Esophagus squamous epithelium (tissue), 5 donors: ENCODE data around the gene ABCG2. TPM values are rescaled to one million over a fixed set of nuclear protein-coding genes. Genes with fewer than 3 reads are reported as not detected.
"Not testable (repeated sequence)": the region's sequence is repeated elsewhere in the genome, so short reads cannot be mapped to it uniquely, and the experiment has no call there.

Experiments used
- DNase-seq: peaks from one replicate; lab custom pipeline; 2025; lab: John Stamatoyannopoulos, UW
- H3K27ac ChIP-seq, 4 donors: fragments of 200-600 bp; sonication (generic); one replicate each; pipeline ENCODE4 v1.5.1; 2016 to 2019; ENCODE audit warnings: mild to moderate bottlenecking in 1 of 4
- H3K27me3 ChIP-seq, 4 donors: fragments of 200-600 bp; sonication (generic); 1 replicate in 3 of 4; 2 replicates in 1 of 4; pipeline versions ENCODE4 v1.5.1 to v1.6.0; 2017 to 2021; ENCODE audit warnings: antibody characterized with exemption in 1 of 4
- H3K36me3 ChIP-seq, 3 donors: fragments of 200-600 bp; sonication (generic); one replicate each; pipeline ENCODE4 v1.5.1; 2016 to 2019
- H3K4me1 ChIP-seq, 3 donors: fragments of 200-600 bp; sonication (generic); one replicate each; pipeline ENCODE4 v1.5.1; 2017 to 2019
- H3K4me3 ChIP-seq, 4 donors: fragments of 200-600 bp; sonication (generic); 1 replicate in 3 of 4; 2 replicates in 1 of 4; pipeline ENCODE4 v1.5.1; 2016 to 2019; ENCODE audit warnings: mild to moderate bottlenecking in 2 of 4, moderate library complexity in 1 of 4
- H3K9me3 ChIP-seq, 3 donors: fragments of 200-600 bp; sonication (generic); one replicate each; pipeline ENCODE4 v1.5.1; 2016 to 2019
- POLR2A ChIP-seq, 4 donors: fragments of 450-650 bp; IDR thresholded peaks; one replicate each; pipeline ENCODE4 v1.6.1; 2017; ENCODE audit warnings: antibody characterized with exemption in 4 of 4, mild to moderate bottlenecking in 4 of 4, moderate library complexity in 3 of 4
- WGBS, 2 donors: methylation state at CpG; one replicate each; pipeline ENCODE4 v1.1.5; 2018; 5-methylcytosine and 5-hydroxymethylcytosine counted together
- intact Hi-C: fragments of 100-400 bp; cut with DNase I; formaldehyde crosslinking; loops from one replicate; pipeline ENCODE4 v1.15.0; 2022
- total RNA-seq, 4 donors: library from RNA; depleted of rRNA; stranded (reverse); fragments of >200 nt; gene quantifications; one replicate each; pipeline ENCODE4 v1.1.0, GENCODE V29; 2016
- TF ChIP-seq, protein P1 (sequence below), 6 experiments: fragments of 450-650 bp in 4 of 6; fragments of 200-600 bp in 2 of 6; sonication (generic) in 2 of 6; IDR thresholded peaks; one replicate each; pipeline ENCODE4 v1.5.1; 2016 to 2019; ENCODE audit warnings: antibody characterized with exemption in 6 of 6, mild to moderate bottlenecking in 4 of 6, moderate library complexity in 4 of 6
- donor health status: DM: yes; HTN: yes; CAD: no.

ABCG2 gene
- total RNA-seq, 4 donors from 2014 or later, result 0.76 to 7.1 (median 3.6) TPM

DNA sequence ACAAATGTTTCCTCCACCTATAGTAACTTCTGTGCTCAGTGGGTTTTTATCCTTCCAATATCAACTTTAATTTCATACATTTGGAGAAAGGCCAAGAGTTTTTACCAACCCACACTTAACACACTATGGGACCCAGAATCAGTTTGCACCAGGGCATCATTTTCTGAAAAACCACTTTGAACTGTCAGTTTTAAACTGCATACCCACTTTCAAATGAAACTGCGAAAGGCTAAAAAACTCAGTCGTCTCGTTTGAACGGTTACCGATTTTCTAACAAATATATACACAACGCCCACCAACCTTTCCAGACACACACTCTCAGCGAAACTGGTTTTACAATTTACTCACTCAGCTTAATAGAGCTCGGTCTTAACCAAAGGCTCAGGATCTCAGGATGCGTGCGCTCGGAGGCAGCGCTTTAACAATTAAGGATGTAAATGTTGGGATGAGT, 376 bp downstream of the ABCG2 start:
- intact Hi-C loops, result no loop called here
- peak overlapping the region in 2 of 4 donors; percentile 60 to 74 for H3K27ac ChIP-seq
- no peak for DNase-seq
- TF ChIP-seq, protein P1, sequence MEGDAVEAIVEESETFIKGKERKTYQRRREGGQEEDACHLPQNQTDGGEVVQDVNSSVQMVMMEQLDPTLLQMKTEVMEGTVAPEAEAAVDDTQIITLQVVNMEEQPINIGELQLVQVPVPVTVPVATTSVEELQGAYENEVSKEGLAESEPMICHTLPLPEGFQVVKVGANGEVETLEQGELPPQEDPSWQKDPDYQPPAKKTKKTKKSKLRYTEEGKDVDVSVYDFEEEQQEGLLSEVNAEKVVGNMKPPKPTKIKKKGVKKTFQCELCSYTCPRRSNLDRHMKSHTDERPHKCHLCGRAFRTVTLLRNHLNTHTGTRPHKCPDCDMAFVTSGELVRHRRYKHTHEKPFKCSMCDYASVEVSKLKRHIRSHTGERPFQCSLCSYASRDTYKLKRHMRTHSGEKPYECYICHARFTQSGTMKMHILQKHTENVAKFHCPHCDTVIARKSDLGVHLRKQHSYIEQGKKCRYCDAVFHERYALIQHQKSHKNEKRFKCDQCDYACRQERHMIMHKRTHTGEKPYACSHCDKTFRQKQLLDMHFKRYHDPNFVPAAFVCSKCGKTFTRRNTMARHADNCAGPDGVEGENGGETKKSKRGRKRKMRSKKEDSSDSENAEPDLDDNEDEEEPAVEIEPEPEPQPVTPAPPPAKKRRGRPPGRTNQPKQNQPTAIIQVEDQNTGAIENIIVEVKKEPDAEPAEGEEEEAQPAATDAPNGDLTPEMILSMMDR (IDR thresholded peaks at IDR 0.05), result no peak
- no peak for TF ChIP-seq POLR2A (IDR thresholded peaks at IDR 0.05)
- H3K4me1 ChIP-seq, result peaks cover 0 to 20% (median 7%) of the 10 kb centered on the region in 3 donors
- H3K4me3 ChIP-seq, result peak overlapping the region; percentile 47 to 76 (median 62)
- no peaks in the 10 kb centered on the region for H3K36me3 ChIP-seq
- WGBS, 2 donors, result 8 to 11% methylated on average over 12 of the region's 12 CpGs
- H3K27me3 ChIP-seq, result peaks cover 0 to 10% (median 0%) of the 10 kb centered on the region in 4 donors
- no peaks in the 10 kb centered on the region for H3K9me3 ChIP-seq

DNA sequence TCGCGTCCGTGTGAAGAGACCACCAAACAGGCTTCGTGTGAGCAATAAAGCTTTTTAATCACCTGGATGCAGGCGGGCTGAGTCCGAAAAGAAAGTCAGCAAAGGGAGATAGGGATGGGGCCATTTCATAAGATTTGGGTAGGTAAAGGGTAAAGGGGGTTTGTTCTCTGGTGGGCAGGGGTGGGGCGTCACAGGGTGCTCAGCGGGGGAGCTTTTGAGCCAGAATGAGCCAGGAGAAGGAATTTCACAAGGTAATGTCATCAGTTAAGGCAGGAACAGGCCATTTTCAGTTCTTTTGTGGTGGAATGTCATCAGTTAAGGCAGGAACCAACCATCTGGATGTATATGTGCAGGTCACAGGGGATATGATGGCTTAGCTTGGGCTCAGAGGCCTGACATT, 6.1 kb downstream of the ABCG2 start:
- H3K9me3 ChIP-seq, H3K4me3 ChIP-seq, H3K36me3 ChIP-seq, H3K27ac ChIP-seq, intact Hi-C loops, H3K27me3 ChIP-seq, DNase-seq: not testable (repeated sequence)
- peaks cover 0 to 13% (median 0%) of the 10 kb centered on the region in 3 donors for H3K4me1 ChIP-seq
- 93% methylated on average over 7 to 8 of the region's 8 CpGs for WGBS, 2 donors

DNA sequence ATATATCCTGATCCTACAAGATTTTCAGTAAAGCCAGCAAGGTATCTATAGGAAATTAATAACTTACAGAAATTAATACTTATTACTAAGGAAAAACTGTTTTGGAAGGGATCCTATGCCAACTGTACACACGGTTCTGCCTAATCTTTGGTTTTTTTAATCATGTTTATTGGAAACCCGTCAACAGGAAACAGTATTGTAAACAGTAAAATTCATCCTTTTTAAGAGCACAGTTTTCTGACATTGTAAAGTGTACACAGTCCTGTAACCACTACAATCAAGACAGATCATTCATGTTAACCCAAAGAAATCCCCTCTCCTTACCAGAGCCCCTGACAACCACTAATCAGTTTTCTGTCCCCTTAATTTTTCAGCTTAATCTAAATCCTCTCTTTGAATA, 9.9 kb downstream of the ABCG2 start:
- DNase-seq, result no peak
- intact Hi-C loops, result no loop called here
- H3K27ac ChIP-seq, result no peak overlapping the region
- no peaks in the 10 kb centered on the region for H3K36me3 ChIP-seq
- TF ChIP-seq POLR2A (IDR thresholded peaks at IDR 0.05), result no peak
- TF ChIP-seq, protein P1 (IDR thresholded peaks at IDR 0.05), result no peak
- H3K9me3 ChIP-seq, result no peaks in the 10 kb centered on the region
- peaks cover 0 to 33% (median 11%) of the 10 kb centered on the region in 3 donors for H3K4me1 ChIP-seq
- WGBS, 2 donors, result 33 to 35% methylated on average over 2 of the region's 2 CpGs
- H3K4me3 ChIP-seq, result no peak overlapping the region
- no peaks in the 10 kb centered on the region for H3K27me3 ChIP-seq

DNA sequence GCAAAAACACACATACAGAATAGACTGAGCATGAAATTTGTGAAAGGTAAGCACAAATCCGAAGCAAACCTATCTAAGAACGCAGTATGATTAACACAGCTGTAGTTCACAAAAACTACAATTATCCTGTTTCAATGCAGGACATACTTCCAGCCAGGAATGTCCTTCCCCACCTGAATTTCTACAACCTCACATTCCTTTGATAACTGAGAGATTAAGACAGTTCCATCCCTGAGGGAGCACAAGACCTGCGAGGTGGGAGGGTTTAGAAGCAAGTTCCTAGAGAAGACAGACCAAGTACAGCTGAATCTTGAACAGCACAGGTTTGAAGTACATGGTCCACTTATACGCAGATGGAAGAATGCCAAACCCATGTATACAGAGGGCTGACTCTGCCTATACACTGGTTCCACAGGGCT, 10.6 kb downstream of the ABCG2 start:
- intact Hi-C loops, result no loop called here
- peaks cover 6 to 40% (median 18%) of the 10 kb centered on the region in 3 donors for H3K4me1 ChIP-seq
- H3K36me3 ChIP-seq, result no peaks in the 10 kb centered on the region
- no peak overlapping the region for H3K27ac ChIP-seq
- DNase-seq, result no peak
- 42 to 58% methylated on average over 4 of the region's 4 CpGs for WGBS, 2 donors
- TF ChIP-seq, protein P1 (IDR thresholded peaks at IDR 0.05), result no peak
- no peak for TF ChIP-seq POLR2A (IDR thresholded peaks at IDR 0.05)
- no peak overlapping the region for H3K4me3 ChIP-seq
- no peaks in the 10 kb centered on the region for H3K27me3 ChIP-seq
- H3K9me3 ChIP-seq, result no peaks in the 10 kb centered on the region

DNA sequence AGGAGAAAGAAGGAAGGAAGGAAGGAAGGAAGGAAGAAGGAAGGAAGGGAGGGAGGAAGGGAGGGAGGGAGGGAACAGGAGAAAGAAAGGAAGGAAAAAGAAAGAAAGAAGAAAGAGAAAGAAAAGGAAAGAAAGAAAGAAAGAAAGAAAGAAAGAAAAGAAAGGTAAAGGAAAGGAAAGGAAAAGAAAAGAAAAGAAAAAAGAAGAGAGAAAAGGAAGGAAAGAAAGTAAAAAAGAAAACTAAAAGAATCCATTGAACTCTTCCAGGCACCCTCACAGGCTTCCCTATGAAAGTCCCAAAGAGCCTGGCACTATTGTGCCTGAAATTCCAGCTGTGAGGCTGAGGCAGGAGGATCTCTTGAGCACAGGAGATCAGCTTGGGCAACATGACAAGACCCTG, 11.5 kb downstream of the ABCG2 start:
- no peaks in the 10 kb centered on the region for H3K36me3 ChIP-seq
- H3K4me3 ChIP-seq, result no peak overlapping the region
- intact Hi-C loops, result no loop called here
- no peaks in the 10 kb centered on the region for H3K27me3 ChIP-seq
- TF ChIP-seq, protein P1 (IDR thresholded peaks at IDR 0.05), result no peak
- TF ChIP-seq POLR2A (IDR thresholded peaks at IDR 0.05), result no peak
- DNase-seq, result no peak
- H3K27ac ChIP-seq, result no peak overlapping the region
- H3K9me3 ChIP-seq, result no peaks in the 10 kb centered on the region
- peaks cover 6 to 42% (median 18%) of the 10 kb centered on the region in 3 donors for H3K4me1 ChIP-seq

DNA sequence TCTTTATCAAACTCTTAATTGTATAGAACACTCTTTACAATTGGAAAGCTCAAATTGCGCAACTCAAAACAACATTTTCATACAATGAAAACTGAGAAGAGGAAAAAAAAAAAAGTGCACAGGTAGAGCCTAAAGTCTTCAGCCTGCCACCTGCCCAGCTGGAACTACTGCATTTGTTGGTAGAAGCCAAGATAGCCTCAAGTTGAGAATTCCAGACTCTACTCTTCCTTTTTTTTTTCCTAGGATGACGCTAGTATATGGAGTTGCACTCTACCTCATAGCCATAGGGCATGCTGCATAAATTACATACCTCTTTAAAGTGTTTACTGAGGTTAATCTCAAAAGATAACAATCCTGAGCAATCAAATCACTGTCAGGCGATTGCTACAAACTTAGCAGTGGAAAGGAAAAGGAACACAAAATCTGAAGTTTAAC, 13.6 kb downstream of the ABCG2 start:
- no peak for DNase-seq
- intact Hi-C loops, result no loop called here
- Histone ChIP-seq H3K36me3 (no peaks in the 10 kb centered on the region), H3K27ac (no peak overlapping the region), H3K4me1 (peaks cover 6 to 50% (median 18%) of the 10 kb centered on the region in 3 donors), H3K9me3 (no peaks in the 10 kb centered on the region), H3K4me3 (no peak overlapping the region), H3K27me3 (no peaks in the 10 kb centered on the region)
- 29 to 41% methylated on average over 3 of the region's 3 CpGs for WGBS, 2 donors
- TF ChIP-seq, protein P1 (IDR thresholded peaks at IDR 0.05), result no peak
- TF ChIP-seq POLR2A (IDR thresholded peaks at IDR 0.05), result no peak
